Measurements from ENCODE around the gene ZFAND5. TPM values are rescaled to one million over a fixed set of nuclear protein-coding genes. Genes with fewer than 3 reads are reported as not detected.
A peak's percentile ranks its signal among the peaks of the same experiment; 100 is the strongest.

Gene ZFAND5
- total and polyA plus RNA-seq, 2 of the 13 experiments (the other 11 are each of a cell fraction or from before 2014, with no cell fraction given), result 53.4 to 60.2 TPM

DNA sequence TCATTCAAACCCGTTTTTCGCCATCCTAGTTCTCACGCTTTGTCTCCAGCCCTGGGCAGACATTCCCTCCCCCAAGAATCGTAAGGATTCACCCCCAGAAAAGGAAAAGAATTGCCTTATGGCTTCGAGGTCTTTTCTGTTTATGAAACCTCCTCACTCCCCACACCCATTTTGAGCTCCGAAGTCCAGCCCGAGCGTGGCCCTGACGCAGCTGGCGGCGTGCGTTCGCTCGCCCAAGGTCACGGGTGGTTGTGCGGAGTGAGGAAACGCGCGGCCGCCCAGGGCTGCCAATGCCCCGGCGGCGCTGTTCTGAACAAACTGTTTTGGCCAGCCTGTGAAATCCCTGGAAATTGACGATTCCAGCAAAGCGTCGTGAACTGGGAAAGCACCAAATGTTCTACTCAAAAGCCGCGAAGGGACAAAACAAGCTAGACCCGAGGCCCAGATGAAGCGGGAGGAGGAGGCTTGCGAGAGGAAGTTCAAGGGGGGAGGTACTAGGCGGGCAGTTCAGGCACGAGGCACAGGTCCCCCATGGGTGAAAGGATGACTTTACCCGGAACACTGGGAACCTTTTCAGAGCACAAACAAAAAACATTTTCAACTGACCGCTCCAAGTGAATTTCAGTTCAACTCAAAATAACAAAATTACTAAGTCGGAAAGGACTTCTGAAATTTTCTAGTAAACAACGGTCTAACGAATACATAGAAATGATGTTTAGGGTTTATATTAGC lies 683 bp upstream of the ZFAND5 start (continued):
- TF ChIP-seq, protein P1, sequence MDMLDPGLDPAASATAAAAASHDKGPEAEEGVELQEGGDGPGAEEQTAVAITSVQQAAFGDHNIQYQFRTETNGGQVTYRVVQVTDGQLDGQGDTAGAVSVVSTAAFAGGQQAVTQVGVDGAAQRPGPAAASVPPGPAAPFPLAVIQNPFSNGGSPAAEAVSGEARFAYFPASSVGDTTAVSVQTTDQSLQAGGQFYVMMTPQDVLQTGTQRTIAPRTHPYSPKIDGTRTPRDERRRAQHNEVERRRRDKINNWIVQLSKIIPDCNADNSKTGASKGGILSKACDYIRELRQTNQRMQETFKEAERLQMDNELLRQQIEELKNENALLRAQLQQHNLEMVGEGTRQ (IDR thresholded peaks at IDR 0.05; ENCODE audit: low read depth, low read length), result no peak
- TF ChIP-seq, protein P1 (CRISPR knock-in tag; IDR thresholded peaks at IDR 0.05; ENCODE audit: borderline replicate concordance), result no peak
- TF ChIP-seq KDM3A (CRISPR knock-in tag; IDR thresholded peaks at IDR 0.05; ENCODE audit: low read depth) (no peak), KLF15 (CRISPR knock-in tag; IDR thresholded peaks at IDR 0.05; ENCODE audit: borderline replicate concordance) (no peak; the same call in 1 of the 2 replicates), ZFX (CRISPR knock-in tag; IDR thresholded peaks at IDR 0.05; ENCODE audit: low read depth) (no peak), ZNF550 (CRISPR knock-in tag; IDR thresholded peaks at IDR 0.05; ENCODE audit: borderline replicate concordance) (no peak), NFKBIZ (CRISPR knock-in tag; IDR thresholded peaks at IDR 0.05) (no peak), ERF (CRISPR knock-in tag; IDR thresholded peaks at IDR 0.05) (no peak), TEAD2 (CRISPR knock-in tag; IDR thresholded peaks at IDR 0.05) (no peak), ZNF790 (CRISPR knock-in tag; IDR thresholded peaks at IDR 0.05; ENCODE audit: borderline replicate concordance) (no peak), ZEB1 (IDR thresholded peaks at IDR 0.05; ENCODE audit: insufficient replicate concordance, low read depth) (peak; percentile 24), NCOR1 (IDR thresholded peaks at IDR 0.05; ENCODE audit: borderline replicate concordance, low read length) (peak; percentile 45; the same call in 1 of the 2 replicates), RFX5 (IDR thresholded peaks at IDR 0.05; ENCODE audit: low read depth, low read length) (no peak)
- TF ChIP-seq, protein P2, sequence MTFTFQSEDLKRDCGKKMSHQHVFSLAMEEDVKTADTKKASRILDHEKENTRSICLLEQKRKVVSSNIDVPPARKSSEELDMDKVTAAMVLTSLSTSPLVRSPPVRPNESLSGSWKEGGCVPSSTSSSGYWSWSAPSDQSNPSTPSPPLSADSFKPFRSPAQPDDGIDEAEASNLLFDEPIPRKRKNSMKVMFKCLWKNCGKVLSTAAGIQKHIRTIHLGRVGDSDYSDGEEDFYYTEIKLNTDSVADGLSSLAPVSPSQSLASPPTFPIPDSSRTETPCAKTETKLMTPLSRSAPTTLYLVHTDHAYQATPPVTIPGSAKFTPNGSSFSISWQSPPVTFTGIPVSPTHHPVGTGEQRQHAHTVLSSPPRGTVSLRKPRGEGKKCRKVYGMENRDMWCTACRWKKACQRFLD (CRISPR knock-in tag; IDR thresholded peaks at IDR 0.05; ENCODE audit: borderline replicate concordance), result no peak
- TF ChIP-seq, protein P3, sequence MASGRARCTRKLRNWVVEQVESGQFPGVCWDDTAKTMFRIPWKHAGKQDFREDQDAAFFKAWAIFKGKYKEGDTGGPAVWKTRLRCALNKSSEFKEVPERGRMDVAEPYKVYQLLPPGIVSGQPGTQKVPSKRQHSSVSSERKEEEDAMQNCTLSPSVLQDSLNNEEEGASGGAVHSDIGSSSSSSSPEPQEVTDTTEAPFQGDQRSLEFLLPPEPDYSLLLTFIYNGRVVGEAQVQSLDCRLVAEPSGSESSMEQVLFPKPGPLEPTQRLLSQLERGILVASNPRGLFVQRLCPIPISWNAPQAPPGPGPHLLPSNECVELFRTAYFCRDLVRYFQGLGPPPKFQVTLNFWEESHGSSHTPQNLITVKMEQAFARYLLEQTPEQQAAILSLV (CRISPR knock-in tag; IDR thresholded peaks at IDR 0.05; ENCODE audit: borderline replicate concordance), result no peak; the same call in none of the 2 replicates
- TF ChIP-seq, protein P4, sequence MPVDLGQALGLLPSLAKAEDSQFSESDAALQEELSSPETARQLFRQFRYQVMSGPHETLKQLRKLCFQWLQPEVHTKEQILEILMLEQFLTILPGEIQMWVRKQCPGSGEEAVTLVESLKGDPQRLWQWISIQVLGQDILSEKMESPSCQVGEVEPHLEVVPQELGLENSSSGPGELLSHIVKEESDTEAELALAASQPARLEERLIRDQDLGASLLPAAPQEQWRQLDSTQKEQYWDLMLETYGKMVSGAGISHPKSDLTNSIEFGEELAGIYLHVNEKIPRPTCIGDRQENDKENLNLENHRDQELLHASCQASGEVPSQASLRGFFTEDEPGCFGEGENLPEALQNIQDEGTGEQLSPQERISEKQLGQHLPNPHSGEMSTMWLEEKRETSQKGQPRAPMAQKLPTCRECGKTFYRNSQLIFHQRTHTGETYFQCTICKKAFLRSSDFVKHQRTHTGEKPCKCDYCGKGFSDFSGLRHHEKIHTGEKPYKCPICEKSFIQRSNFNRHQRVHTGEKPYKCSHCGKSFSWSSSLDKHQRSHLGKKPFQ (CRISPR knock-in tag; IDR thresholded peaks at IDR 0.05; ENCODE audit: insufficient replicate concordance), result peak; percentile 64
- TF ChIP-seq, protein P5, sequence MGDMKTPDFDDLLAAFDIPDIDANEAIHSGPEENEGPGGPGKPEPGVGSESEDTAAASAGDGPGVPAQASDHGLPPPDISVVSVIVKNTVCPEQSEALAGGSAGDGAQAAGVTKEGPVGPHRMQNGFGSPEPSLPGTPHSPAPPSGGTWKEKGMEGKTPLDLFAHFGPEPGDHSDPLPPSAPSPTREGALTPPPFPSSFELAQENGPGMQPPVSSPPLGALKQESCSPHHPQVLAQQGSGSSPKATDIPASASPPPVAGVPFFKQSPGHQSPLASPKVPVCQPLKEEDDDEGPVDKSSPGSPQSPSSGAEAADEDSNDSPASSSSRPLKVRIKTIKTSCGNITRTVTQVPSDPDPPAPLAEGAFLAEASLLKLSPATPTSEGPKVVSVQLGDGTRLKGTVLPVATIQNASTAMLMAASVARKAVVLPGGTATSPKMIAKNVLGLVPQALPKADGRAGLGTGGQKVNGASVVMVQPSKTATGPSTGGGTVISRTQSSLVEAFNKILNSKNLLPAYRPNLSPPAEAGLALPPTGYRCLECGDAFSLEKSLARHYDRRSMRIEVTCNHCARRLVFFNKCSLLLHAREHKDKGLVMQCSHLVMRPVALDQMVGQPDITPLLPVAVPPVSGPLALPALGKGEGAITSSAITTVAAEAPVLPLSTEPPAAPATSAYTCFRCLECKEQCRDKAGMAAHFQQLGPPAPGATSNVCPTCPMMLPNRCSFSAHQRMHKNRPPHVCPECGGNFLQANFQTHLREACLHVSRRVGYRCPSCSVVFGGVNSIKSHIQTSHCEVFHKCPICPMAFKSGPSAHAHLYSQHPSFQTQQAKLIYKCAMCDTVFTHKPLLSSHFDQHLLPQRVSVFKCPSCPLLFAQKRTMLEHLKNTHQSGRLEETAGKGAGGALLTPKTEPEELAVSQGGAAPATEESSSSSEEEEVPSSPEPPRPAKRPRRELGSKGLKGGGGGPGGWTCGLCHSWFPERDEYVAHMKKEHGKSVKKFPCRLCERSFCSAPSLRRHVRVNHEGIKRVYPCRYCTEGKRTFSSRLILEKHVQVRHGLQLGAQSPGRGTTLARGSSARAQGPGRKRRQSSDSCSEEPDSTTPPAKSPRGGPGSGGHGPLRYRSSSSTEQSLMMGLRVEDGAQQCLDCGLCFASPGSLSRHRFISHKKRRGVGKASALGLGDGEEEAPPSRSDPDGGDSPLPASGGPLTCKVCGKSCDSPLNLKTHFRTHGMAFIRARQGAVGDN (CRISPR knock-in tag; IDR thresholded peaks at IDR 0.05), result peak; percentile 97

Data from HepG2 (cell line).